Non-pigmented ciliary epithelial cell (primary cell): Measurements from ENCODE around the gene DDN.

ENCODE experiments used
- DNase-seq: peaks from one replicate; pipeline ENCODE4 v3.0.0-alpha.2; 2010; ENCODE audit warnings: low read depth

The DDN gene

DNA sequence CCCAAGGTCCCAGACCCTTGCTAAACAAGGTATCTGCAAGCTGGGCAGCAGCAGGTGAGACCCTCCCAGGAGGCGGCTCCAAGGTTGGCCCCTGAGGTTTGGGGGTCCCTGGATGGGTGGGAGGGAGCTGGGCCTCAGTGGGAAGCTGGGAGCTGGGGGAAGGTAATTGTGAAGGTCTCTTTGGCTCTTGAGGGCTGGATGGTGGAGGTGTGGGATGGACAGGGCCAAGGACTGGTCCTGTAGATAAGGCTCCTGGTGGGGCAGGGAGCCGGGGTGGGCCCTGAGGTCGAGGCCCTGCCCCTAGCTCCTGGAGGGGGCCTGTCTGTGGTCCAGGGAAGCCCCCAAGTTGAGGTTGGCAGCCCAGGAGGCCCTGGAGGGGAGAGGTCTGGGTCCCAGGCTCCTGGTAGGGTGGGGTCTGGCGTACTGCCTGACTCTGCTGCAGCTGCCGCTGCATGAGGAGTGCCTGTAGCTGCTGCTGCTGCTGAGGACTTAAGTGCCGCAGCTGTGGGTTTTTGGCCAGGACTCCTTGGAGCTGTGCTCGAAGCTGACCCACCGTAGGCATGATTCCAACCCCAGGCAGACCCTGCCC, 32.5 kb upstream of the DDN start:
- DNase-seq = no peak

DNA sequence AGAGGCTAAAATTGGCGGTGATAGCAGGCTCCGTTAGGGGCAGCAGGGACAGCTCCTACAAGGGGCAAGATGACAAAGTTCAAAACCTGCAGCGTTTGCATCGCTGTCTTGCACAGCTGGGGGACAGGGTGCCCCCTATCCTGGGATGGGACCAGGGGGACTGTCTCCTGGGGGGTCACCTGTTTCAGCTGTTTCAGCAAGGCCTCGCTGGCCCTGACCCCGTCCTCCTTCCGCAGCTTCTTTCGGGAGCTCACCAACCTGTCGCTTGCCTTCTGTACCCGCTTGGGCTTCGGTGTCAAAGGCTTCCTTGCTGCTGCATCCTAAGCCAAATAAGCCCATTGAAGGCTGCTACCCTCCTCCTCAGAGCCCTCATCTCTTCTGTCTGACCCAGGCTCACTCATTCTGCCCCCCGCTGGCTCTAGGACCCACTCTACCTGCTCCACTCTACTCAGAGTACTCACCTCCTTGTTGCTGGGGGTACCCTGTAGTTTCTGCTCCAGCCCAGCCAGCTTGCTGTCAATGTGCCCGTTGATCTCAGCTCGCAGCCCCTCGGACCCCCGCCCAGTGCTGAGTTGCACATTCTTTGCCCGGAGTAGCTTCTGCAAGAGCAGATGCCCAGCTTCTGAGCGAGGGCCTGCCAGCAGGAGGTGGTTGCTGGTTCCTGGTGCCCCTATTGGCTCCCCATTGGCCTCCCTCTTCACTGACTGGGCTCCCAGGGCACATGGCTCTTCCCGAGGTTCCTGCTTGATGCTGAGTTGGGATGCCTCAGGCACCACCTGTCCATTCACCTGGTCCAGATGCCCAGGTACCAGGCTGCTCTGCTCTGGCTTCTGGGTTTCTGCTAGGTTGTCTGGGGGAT, 31.8 kb upstream of the DDN start:
- DNase-seq = no peak

DNA sequence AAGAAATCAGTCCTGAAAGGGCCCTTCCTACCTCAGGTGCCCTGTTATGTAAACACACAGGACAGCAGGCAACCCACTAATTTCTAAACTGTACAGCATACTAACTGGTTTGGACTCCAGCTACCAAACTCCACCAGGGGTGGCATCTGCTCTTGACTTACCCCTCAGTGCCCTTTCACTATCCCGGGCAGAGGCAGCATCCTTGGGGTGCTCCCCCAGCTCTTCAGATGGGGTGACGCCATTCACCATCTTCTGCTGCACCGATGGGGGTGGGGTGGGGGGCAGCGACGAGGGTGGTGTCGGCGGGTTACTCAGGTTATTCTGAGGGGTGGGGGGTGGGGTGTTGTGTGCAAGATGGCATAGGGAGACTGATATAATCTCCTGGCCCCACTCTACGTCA, 30.9 kb upstream of the DDN start:
- no peak for DNase-seq

DNA sequence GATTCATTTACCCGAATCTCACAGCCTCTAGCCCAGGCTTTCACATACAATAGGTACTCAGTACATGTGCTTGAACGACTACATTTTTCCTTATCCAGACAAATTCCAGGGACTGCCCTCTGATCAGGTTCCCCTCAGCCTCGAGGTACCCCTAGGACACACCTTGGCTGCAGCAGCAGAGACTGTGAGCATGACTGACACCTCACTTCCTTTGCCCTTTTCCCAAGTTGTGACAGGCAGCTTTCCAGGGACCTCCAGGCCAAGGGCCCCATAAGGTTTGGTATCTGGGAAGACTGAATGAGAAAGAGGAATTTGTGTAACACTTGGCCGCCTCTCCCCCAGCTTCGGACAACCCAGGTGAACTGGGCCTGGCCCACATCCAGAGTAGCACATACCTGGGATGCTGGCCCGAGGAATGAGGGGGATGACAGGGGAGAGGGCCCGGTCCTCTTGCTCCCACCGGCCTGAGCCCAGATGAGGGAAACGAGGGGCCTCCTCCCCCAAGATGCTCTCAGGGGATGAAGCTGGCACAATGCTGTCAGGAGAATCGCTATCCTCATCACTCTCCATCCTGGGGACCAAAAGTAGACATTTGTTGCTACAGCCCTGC, 29.6 kb upstream of the DDN start:
- DNase-seq = no peak

DNA sequence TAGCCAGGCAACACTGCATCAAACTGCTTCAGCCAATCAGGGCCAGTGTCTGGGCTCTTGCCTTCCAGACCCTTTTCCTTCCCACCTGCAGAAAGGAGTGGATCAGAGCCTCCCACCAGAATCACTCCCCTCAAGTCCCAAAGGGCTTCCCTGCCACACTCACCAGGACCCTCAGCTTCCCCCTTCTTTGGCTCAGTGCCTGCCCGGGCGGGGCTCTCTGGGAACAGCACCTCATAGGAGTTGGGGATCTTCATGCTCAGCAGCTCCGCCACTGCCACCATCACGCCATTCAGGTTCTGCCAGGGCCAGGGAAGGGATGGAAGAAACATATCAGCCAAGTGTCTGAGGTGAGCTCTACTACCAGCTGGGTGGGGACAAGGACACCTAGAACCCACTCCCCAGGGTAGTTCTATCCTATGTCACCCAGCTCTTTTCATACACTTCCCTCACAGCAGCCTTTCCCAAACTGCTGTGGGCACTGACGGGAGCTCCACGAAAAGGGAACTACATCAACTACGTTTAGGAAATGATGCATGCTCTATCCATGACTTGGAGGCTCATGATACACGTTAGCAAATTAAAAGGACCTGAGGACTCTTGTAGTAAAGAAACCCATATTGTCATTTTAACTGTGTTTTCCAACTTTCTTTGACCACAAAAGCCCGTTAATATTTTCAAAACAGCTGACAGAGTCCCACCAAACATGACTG, 28.8 kb upstream of the DDN start:
- DNase-seq = no peak

DNA sequence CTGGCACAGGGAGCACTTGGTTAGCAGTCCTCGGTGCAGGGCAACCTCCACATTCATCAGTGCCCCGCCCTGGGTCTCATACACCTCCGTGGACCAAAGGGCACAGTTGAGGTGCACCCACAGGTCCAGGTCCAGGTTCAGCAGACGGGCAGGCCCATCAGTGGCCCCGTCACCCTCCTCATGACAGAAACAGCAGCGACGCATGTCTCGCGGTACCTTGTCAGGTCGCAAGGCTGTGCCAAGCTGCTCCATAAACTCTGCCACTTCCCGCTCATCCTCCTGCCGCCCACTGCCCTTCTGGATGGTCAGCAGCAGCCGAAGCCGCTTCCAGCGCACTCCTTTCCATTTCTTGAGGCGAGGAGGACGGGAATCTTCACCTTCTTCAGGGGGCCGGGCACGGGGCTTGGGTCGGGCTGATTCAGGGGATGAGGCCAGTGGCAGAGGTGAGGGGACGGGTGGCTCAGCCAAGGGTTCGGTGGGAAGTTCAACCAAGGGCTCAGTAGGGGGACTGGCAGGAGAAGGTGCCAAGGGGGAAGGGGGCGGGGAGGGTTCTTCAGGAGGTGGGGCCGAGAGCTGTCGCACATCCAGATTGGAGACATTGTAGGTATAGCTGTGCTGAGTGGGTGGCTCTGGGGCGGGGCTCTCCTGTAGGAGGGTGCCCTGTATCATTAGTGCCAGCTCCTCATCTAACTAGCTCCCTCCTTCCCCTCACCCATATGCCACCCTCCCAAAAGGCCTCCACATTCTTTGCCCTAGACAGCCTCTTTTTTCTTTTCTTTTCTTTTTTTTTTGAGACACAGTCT, 27.7 kb upstream of the DDN start:
- no peak for DNase-seq

DNA sequence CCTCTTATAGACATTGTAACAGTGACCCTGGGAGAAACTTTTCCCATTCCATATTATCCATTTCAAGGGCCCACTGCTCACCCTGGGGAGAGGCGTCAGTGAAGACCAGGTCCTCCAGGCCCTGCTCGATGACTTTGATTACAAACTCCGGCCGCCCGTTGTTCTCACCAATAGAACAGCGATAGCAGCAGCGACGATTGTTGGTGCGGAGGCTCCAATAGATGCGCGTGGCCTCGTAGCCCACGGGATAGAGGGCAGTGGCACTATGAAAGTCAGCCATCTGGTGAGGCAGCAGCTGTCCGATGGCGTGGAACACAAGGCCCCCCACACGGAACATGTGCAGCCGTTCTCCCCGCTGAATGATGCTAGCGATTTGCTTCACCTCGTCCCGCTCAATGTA, 26.9 kb upstream of the DDN start:
- DNase-seq = no peak

DNA sequence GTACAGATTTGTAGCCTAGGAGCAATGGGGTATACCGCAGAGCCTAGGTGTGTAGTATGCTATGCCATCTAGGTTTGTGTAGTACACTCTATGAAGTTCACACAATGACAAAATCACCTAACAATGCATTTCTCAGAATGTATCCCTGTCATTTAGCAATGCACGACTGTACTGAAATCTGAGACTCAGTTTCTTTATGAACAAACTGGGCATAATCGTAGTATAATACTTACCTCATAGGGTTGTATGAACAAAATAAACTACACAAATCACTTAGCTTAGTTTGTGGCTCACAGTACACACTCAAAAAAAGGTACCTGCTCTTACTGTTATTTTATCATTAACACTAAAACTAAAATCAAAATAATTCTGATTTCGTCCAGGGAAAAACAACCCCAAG, 26.3 kb upstream of the DDN start:
- DNase-seq = no peak

DNA sequence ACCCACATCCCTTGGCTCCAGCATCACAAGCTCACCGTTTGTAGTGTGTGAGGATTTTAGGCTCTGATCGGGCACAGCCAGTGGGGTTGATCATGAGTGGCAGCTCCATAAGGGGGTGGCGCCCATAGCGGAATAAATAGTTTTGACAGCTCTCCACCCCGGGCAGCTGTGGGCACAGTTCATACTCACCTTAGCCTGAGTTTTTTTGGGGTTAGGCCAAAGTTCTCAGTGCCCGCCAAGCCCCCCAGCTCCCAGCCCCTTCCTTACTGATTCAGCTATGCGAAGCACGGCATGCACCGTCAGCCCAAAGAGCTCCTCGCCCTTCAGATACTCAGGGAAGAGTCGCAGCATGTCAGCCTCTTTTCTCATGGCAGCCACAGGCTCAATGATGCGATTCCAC, 25.4 kb upstream of the DDN start:
- DNase-seq = no peak

DNA sequence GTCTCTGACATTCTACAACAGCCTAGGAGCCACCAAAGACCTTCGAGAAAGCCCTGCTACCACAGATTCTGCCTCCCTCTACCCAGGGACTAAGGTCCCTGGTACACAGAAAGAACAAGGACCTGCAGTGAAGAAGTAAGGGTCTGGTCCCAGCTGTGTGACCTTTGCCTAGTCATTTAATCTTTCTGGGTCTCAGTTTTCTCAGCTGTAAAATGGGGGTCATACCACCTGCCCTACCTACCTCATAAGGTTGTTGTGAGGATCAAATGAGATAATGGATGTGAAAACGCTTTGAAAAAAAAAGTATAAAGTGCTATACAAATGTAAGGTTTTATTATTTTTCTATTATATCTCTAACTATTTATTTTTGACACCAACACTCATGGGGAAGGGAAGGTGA, 24.6 kb upstream of the DDN start:
- no peak for DNase-seq

DNA sequence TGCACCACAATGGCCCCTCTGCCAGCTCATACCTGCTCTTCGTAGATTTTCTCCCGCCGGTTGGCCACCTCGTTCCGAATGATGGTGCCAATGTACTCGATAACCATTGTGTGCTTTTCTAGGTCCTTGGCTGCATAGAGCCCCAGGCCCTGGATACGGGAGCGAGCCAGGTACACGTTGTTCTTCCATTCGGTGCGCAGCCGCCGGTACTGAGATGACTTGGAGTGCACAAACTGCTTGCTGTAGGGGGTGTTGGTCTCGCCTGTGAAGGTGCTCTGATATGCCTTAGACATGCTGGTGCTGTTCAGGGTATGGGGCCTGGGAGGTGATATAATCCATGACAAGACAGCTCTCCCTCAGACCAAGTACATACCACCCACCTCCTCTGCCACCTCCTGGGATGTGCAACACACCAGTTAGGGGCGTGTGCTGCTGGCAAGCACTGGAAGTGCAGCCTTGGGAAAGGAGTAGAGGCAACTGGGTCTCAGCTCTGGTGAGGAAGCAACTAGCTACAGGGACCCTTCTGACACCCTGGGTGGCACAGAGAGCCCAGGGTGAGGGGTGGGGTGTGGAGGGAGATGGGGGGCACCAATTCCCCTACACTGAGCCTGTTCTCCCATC, 23.5 kb upstream of the DDN start:
- DNase-seq = no peak

DNA sequence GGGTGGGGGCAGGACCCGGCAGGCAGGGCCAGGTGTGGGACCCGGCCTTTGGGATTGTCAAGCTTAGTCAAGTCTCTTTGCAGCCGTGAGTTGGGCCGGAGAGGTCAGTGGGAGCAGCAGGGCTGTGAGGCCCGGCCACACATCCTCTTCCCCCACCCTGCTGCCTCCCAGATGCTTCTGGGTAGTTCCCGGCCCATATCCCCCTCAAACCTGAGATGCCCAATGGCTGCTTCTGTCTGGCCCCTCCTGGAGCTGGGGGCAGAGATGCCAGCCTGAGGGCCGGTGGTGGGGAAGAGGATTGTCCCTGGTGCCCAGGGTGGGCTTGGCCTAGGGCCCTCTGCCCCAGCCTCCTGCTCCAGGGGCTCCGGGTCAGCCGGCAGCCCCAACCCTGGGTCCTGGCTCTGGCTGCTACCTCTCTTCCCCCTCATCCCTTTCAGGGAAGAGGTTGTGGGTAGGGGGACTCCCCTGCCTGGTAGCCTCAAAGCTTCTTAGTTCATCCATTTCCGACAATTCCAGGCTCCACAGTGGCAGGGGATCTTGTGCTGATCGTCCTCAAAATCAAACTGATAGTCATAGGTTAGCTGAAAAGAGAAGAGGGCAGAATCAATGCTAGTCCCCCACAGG, 22.2 kb upstream of the DDN start:
- no peak for DNase-seq

DNA sequence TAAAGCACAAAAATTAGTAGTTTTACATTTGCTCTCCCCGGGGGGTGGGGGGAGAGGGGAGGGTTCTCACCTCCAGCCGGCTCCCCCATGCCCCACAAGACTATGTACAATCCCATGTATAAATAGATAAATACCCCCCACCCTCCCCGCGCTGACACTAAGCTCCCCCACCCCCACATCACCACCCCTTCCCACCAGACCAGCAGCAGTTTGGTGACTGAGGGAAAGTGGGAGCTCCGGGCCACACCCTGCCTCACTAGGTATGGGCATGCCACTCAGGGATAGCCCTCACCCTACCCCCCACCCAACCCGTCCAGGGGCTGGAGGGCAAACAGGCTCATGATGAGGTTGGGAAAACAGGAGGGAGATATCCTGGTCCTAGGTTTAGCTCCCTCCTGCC, 21.3 kb upstream of the DDN start:
- DNase-seq = no peak

DNA sequence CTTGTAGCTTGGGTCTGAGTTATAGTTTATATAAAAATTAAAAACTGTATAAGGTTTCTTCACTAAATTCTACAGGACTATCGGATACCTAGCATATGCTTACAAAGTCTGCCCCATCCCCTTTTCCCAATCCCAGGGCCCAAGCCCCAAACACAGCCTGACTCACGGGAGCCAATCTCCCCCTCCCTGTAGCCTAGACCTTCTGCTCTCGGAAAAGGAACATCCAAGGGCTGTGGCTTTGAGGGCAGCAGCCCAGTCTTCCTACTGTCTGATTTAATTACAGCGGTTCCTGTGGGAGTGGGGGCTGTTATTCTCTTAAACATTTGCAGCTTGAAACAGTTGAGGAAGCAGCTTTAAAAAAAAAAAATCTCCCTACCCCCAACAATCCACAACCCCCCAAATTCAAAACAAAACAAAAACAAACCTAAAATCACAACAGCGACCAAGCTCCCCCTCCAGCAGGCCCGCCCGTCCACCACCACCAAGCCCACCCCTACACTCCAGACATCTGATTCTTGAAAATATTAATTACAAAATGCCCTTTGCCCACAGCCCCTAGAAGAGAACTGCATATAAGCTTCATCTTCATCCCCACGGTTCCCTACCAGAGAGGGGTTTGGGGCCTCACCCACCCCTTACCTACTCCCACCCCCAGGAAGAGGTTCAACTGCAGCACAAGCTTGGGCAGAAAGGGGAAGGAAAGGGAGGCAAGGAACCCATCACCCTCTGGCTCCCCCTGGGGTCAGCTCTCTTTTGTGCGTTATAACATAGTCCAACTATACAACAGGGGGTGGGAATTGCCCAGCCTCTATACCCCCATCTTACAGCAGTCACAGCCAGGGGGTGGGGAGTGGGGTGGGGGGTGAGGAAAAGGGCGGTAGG, 20.5 kb upstream of the DDN start:
- DNase-seq = no peak

DNA sequence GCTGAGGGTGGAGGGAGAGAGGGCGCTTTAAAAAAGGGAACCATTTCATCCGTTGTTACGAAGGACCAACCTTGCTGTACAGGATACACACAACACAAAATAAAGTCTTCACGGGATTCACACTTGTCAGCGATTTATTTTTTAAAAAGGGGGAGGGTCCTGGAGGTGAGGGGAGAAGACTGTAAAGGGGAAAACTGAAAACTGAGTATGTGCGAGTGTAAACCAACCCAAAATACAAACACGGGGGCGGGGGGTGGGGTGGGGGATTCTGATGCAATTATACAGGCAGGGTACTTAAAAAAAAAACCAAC, 19.9 kb upstream of the DDN start:
- no peak for DNase-seq

DNA sequence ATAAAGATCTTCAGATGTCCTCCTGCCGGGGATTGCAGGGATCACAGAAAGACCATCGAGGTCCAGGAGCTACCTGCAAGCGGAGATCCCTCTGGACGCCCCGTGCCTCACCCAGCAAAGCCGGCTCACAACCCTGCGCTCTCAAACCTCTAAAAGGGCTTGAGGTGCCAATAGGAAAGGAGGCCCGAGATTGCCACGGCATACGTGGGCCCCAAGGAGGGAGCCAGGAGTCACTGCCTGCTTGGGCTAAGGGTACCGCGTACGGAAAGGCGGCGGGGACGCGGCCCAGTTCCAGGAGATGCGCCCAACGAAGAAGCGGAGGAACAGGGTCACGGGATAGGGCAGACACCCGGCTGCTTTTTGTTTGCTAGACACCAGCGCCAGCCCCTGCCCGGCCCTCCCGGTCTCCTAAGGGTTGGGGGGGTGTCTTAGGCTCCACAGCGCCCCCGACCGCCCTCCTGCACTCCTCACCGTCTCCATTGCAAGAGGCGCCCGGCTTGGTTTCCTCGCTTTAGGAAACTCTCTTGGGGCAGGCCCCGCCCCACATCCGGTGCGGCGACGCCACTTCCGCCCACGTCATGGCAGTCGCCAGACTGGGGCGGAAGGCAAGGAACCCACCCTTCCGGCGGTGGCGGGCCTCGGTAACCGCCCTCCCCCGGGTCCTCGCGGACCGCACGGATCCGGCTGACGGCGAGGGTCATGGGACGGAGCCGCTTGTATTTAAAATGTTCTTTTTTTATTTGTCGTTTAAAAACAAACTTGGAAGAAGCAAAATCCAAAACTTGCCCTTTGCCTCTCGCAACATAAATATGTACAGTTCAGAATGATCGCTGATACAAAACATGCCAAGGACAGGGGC, 19.3 kb upstream of the DDN start, which contains the start of gene PRKAG1:
Gene PRKAG1, minus strand, starts transcription at position 516 of the 859 bp plus-strand sequence. Its CDS starts 36 bp downstream, at position 480.
- peak; percentile 79 for DNase-seq

DNA sequence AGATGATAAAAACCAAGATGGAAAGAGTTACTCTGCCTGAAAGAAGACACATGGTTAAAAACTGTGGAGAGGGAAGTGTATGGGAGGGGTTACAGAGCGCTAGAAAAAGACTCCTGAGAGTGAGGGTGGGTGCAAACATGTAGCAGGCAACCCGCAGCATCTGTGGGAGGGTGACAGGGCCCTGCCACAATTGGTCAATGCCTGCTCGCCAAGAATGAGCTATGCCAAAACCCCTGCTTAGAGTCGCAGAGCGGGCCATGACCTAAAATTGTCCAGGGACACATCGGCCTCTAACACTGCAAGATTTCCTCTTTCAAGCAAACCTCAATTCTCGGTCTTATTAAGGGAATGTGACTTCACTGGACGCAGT, 18.7 kb upstream of the DDN start:
- no peak for DNase-seq

DNA sequence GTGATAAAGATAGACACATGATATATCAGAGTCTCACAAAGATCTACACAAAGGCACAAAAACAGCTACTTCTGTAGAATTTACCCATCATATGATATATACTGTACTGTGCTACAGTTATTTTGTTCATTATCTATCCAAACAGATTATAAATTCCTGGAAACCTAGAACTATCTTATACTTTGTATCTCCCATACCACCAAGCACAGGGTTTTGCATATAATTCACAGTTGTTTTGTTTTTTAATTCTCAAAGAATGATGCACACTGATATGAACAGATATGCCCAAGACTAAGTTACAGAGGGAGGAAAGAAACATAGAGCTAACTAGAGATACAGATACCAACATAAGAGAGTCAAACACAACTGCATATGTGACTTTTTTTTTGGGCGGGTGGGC, 16.0 kb upstream of the DDN start:
- no peak for DNase-seq

DNA sequence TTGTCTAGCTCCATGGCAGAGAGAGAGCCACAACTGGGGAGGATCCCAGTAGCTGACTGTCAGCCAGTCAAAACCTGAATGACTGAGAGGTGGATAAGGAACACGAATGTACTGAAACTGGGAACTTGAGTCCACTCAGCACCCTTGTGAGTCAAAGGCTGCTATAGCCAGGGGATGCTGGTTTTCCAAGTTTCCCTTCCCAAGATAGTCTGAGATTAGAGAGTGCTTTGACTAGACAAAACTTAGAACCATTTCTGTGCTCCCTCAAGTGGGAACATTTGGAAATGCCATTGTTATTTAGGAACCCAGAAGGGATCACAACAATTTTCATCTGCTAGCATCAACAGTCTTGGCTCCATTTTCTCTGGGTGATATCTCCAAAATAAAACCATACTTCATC, 15.4 kb upstream of the DDN start:
- DNase-seq = no peak
